ENCODE results near the gene PDE2A. TPM values are rescaled to one million over a fixed set of nuclear protein-coding genes. Genes with fewer than 3 reads are reported as not detected.

Gene PDE2A
- total RNA-seq, 1 experiment from 2014 or later: 0.58 TPM

DNA sequence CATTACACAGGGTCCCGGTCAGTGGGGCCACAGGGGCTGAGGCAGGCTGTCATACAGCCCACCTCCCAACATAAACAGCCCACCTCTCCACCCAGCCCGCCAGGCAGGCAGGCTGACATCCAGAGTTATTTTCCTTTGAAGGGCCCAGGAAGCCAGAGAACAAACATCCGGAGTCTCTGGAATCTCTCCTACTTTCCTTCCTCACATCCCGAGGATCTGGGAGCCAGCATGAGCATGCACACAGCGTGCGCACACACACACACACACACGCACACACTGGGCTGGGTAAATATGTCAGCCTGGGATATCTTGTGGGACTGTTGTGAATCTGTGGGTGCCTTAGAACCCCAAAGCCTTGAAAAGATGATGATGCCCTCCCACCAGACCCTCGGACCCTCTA is 55.4 kb downstream of the PDE2A start:
- intact Hi-C loops (cut with micrococcal nuclease; ENCODE audit: unreplicated experiment): no loop called here
- CTCF ChIA-PET: no interaction called here
- no TSS peak for BruUV-seq (replicated peaks)
- H3K27me3 ChIP-seq (replicated peaks; ENCODE audit: insufficient read depth, low read depth, low read length, poor library complexity): no peaks in the 10 kb centered on the region
- POLR2A ChIA-PET (ENCODE audit: low non-redundant PET): no interaction called here
- H3K4me3 ChIP-seq (ENCODE audit: low read depth, low read length, poor library complexity, severe bottlenecking): no peak overlapping the region
- no peak overlapping the region for H3K27ac ChIP-seq (ENCODE audit: low read depth, low read length, poor library complexity, severe bottlenecking)
- no peaks in the 10 kb centered on the region for H3K36me3 ChIP-seq (ENCODE audit: insufficient read depth, low read length, poor library complexity, severe bottlenecking)
- DNase-seq (ENCODE audit: low spot score): no peak
- H3K9me3 ChIP-seq (ENCODE audit: low read depth, low read length, poor library complexity, severe bottlenecking): no peaks in the 10 kb centered on the region
- H3K4me1 ChIP-seq (ENCODE audit: insufficient read depth, low read length, poor library complexity, severe bottlenecking): no peaks in the 10 kb centered on the region
- no peak for TF ChIP-seq EZH2 (IDR thresholded peaks at IDR 0.05; ENCODE audit: borderline replicate concordance, low read depth, low read length, poor library complexity, severe bottlenecking)
- no peak for TF ChIP-seq CTCF (conservative IDR thresholded peaks at IDR 0.05; ENCODE audit: low read depth, low read length)

GRCh38 chr11:72617080-72617762 is 57.0 kb downstream of the PDE2A start:
- BruUV-seq (replicated peaks): no TSS peak
- no peaks in the 10 kb centered on the region for H3K9me3 ChIP-seq (ENCODE audit: low read depth, low read length, poor library complexity, severe bottlenecking)
- DNase-seq (ENCODE audit: low spot score): no peak
- POLR2A ChIA-PET (ENCODE audit: low non-redundant PET): no interaction called here
- TF ChIP-seq EZH2 (IDR thresholded peaks at IDR 0.05; ENCODE audit: borderline replicate concordance, low read depth, low read length, poor library complexity, severe bottlenecking): no peak
- no peak for TF ChIP-seq CTCF (conservative IDR thresholded peaks at IDR 0.05; ENCODE audit: low read depth, low read length)
- CTCF ChIA-PET: no interaction called here
- no peak overlapping the region for H3K27ac ChIP-seq (ENCODE audit: low read depth, low read length, poor library complexity, severe bottlenecking)
- no peaks in the 10 kb centered on the region for H3K4me1 ChIP-seq (ENCODE audit: insufficient read depth, low read length, poor library complexity, severe bottlenecking)
- intact Hi-C loops (cut with micrococcal nuclease; ENCODE audit: unreplicated experiment): no loop called here
- H3K36me3 ChIP-seq (ENCODE audit: insufficient read depth, low read length, poor library complexity, severe bottlenecking): no peaks in the 10 kb centered on the region
- H3K27me3 ChIP-seq (replicated peaks; ENCODE audit: insufficient read depth, low read depth, low read length, poor library complexity): no peaks in the 10 kb centered on the region
- no peak overlapping the region for H3K4me3 ChIP-seq (ENCODE audit: low read depth, low read length, poor library complexity, severe bottlenecking)

GRCh38 chr11:72616655-72617054 is 57.6 kb downstream of the PDE2A start:
- TF ChIP-seq EZH2 (IDR thresholded peaks at IDR 0.05; ENCODE audit: borderline replicate concordance, low read depth, low read length, poor library complexity, severe bottlenecking) (no peak), CTCF (conservative IDR thresholded peaks at IDR 0.05; ENCODE audit: low read depth, low read length) (no peak)
- Histone ChIP-seq H3K27me3 (replicated peaks; ENCODE audit: insufficient read depth, low read depth, low read length, poor library complexity) (no peaks in the 10 kb centered on the region), H3K27ac (ENCODE audit: low read depth, low read length, poor library complexity, severe bottlenecking) (no peak overlapping the region), H3K36me3 (ENCODE audit: insufficient read depth, low read length, poor library complexity, severe bottlenecking) (no peaks in the 10 kb centered on the region), H3K4me3 (ENCODE audit: low read depth, low read length, poor library complexity, severe bottlenecking) (no peak overlapping the region), H3K9me3 (ENCODE audit: low read depth, low read length, poor library complexity, severe bottlenecking) (no peaks in the 10 kb centered on the region), H3K4me1 (ENCODE audit: insufficient read depth, low read length, poor library complexity, severe bottlenecking) (no peaks in the 10 kb centered on the region)
- DNase-seq (ENCODE audit: low spot score): no peak
- ChIA-PET CTCF (no interaction called here), POLR2A (ENCODE audit: low non-redundant PET) (no interaction called here)
- intact Hi-C loops (cut with micrococcal nuclease; ENCODE audit: unreplicated experiment): no loop called here
- no TSS peak for BruUV-seq (replicated peaks)
